ENCODE results near the gene BAHCC1. TPM values are rescaled to one million over a fixed set of nuclear protein-coding genes. Genes with fewer than 3 reads are reported as not detected.
A peak's percentile ranks its signal among the peaks of the same experiment; 100 is the strongest.

The BAHCC1 gene
- total RNA-seq, 1 experiment from 2014 or later, result 3.1 TPM

DNA sequence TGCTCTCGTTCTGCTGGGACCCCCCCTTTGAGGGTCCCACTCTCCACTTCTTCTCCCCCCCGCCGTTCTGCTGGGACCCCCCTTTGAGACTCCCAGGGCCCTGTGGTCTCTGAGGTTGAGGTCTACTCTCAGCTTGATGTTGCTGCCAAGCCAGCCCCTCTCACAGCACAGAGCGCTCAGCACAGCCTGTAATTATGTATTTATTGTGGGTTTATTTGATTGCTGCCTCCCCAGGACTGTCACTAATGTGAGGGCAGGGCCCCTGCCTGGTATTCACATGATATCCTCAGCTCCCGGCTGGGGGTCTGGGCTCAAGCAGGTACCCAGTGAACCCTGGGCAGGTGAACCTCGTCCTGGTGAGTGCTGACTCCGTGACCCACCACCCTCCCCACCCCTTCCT lies 81.9 kb downstream of the BAHCC1 start:
- WGBS (ENCODE audit: extremely low coverage, insufficient read length, low lambda C conversion rate), result no CpG with 5 or more reads among the region's 7 CpGs
- H3K56ac ChIP-seq (ENCODE audit: insufficient read length, low read depth, low read length), result no peak overlapping the region

More for the DNA sequence above, 81.9 kb downstream of the BAHCC1 start:
- Mint-ChIP-seq H3K4me1 (peaks cover 0 to 4% of the 10 kb centered on the region in 2 experiments; a peak in 3 of 4 replicates), H3K27me3 (ENCODE audit: low read depth) (peaks cover 53% of the 10 kb centered on the region), H3K36me3 (ENCODE audit: insufficient read depth in 1 of 3, low read depth in 3 of 3) (no peaks in the 10 kb centered on the region; a peak in 2 of 7 replicates), H3K9me3 (peaks cover 0 to 3% of the 10 kb centered on the region in 2 experiments; a peak in 2 of 5 replicates), H3K27ac (no peak overlapping the region), H3K4me3 (peak overlapping the region in 1 of 2 experiments; percentile 47; a peak in 1 of 5 replicates)
- H4K20me1 ChIP-seq (ENCODE audit: control insufficient read depth, insufficient read depth, insufficient read length), result no peaks in the 10 kb centered on the region
- H3K79me2 ChIP-seq (ENCODE audit: insufficient read depth, low read length), result no peaks in the 10 kb centered on the region
- H3K18ac ChIP-seq (ENCODE audit: insufficient read length, low read depth, low read length), result no peak overlapping the region
- H2BK20ac ChIP-seq (ENCODE audit: low read depth, low read length, poor library complexity, severe bottlenecking), result no peak overlapping the region
- H2BK120ac ChIP-seq (ENCODE audit: low read depth, low read length, poor library complexity, severe bottlenecking), result no peak overlapping the region
- H3K4me1 ChIP-seq (ENCODE audit: insufficient read depth, low read length), result no peaks in the 10 kb centered on the region; the same call in 1 of the 2 replicates
- H3K4ac ChIP-seq (ENCODE audit: low read depth, low read length), result no peak overlapping the region
- TF ChIP-seq, protein P1, sequence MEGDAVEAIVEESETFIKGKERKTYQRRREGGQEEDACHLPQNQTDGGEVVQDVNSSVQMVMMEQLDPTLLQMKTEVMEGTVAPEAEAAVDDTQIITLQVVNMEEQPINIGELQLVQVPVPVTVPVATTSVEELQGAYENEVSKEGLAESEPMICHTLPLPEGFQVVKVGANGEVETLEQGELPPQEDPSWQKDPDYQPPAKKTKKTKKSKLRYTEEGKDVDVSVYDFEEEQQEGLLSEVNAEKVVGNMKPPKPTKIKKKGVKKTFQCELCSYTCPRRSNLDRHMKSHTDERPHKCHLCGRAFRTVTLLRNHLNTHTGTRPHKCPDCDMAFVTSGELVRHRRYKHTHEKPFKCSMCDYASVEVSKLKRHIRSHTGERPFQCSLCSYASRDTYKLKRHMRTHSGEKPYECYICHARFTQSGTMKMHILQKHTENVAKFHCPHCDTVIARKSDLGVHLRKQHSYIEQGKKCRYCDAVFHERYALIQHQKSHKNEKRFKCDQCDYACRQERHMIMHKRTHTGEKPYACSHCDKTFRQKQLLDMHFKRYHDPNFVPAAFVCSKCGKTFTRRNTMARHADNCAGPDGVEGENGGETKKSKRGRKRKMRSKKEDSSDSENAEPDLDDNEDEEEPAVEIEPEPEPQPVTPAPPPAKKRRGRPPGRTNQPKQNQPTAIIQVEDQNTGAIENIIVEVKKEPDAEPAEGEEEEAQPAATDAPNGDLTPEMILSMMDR (conservative IDR thresholded peaks at IDR 0.05), result no peak
- H2BK5ac ChIP-seq (ENCODE audit: insufficient read length, low read length), result no peak overlapping the region
- H3K23me2 ChIP-seq (ENCODE audit: insufficient read length, low read depth, low read length, poor library complexity, severe bottlenecking), result peaks cover 3% of the 10 kb centered on the region
- no peak for DNase-seq
- H3K27me3 ChIP-seq (ENCODE audit: insufficient read depth, low read length), result peaks cover 5% of the 10 kb centered on the region; the same call in 1 of the 2 replicates
- no peak overlapping the region for H3K9ac ChIP-seq (ENCODE audit: extremely low read depth, insufficient read length, low read length)
- H2BK15ac ChIP-seq (ENCODE audit: low read depth, low read length), result no peak overlapping the region
- no peak overlapping the region for H3T11ph ChIP-seq (ENCODE audit: low read length)
- H2AK5ac ChIP-seq (ENCODE audit: insufficient read length, low read length), result no peak overlapping the region
- no peak overlapping the region for H3K4me2 ChIP-seq (ENCODE audit: insufficient read depth, insufficient read length, low read length)
- no peak overlapping the region for H3K14ac ChIP-seq (ENCODE audit: insufficient read depth, low read length)
- no peak overlapping the region for H4K8ac ChIP-seq (replicated peaks; ENCODE audit: insufficient read length, low read depth, low read length)
- no peaks in the 10 kb centered on the region for H3K79me1 ChIP-seq (ENCODE audit: insufficient read depth, low read depth, low read length, poor library complexity, severe bottlenecking)
- no peak overlapping the region for H3K23ac ChIP-seq (ENCODE audit: insufficient read length, low read depth, low read length)
- no peaks in the 10 kb centered on the region for H3K9me3 ChIP-seq (ENCODE audit: control insufficient read depth, low read depth, low read length)
- H4K91ac ChIP-seq (ENCODE audit: insufficient read length, low read depth, low read length), result no peak overlapping the region
- H3K27ac ChIP-seq (ENCODE audit: insufficient read length, low read depth, low read length), result no peak overlapping the region
- no peak overlapping the region for H4K5ac ChIP-seq (ENCODE audit: insufficient read length, low read depth, low read length)
- no peak overlapping the region for H2AFZ ChIP-seq (ENCODE audit: low read length)
- H2BK12ac ChIP-seq (ENCODE audit: insufficient read length, low read depth, low read length), result no peak overlapping the region
